HFF-Myc (cell line): ENCODE results near the gene INSL3.
"Not testable (repeated sequence)": the region's sequence is repeated elsewhere in the genome, so short reads cannot be mapped to it uniquely, and the experiment has no call there.

ENCODE experiments used
- DNase-seq: peaks from one replicate; pipeline ENCODE4 v3.0.0-alpha.2; 2011; ENCODE audit warnings: low read depth; ENCODE audit errors: extremely low read depth
- H3K4me3 ChIP-seq: replicated peaks from 2 replicates; pipeline ENCODE4 v1.5.1; 2011; ENCODE audit warnings: low read depth, mild to moderate bottlenecking, control low read depth, low read length
- TF ChIP-seq, protein P1 (sequence below): IDR thresholded peaks from 2 replicates; pipeline ENCODE4 v1.5.1; 2012; ENCODE audit warnings: mild to moderate bottlenecking, low read depth, low read length, control low read depth; ENCODE audit errors: missing control alignments

The INSL3 gene

GRCh38 chr19:17790059-17790780 lies 31.1 kb downstream of the INSL3 start:
- TF ChIP-seq, protein P1, sequence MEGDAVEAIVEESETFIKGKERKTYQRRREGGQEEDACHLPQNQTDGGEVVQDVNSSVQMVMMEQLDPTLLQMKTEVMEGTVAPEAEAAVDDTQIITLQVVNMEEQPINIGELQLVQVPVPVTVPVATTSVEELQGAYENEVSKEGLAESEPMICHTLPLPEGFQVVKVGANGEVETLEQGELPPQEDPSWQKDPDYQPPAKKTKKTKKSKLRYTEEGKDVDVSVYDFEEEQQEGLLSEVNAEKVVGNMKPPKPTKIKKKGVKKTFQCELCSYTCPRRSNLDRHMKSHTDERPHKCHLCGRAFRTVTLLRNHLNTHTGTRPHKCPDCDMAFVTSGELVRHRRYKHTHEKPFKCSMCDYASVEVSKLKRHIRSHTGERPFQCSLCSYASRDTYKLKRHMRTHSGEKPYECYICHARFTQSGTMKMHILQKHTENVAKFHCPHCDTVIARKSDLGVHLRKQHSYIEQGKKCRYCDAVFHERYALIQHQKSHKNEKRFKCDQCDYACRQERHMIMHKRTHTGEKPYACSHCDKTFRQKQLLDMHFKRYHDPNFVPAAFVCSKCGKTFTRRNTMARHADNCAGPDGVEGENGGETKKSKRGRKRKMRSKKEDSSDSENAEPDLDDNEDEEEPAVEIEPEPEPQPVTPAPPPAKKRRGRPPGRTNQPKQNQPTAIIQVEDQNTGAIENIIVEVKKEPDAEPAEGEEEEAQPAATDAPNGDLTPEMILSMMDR: no peak
- DNase-seq: no peak
- H3K4me3 ChIP-seq: no peak overlapping the region

GRCh38 chr19:17788632-17789031 lies 32.7 kb downstream of the INSL3 start:
- TF ChIP-seq, protein P1: no peak
- no peak overlapping the region for H3K4me3 ChIP-seq
- no peak for DNase-seq

- TF ChIP-seq, protein P1: no peak
- DNase-seq: no peak
Observed at GRCh38 chr19:17787274-17787913, 33.9 kb downstream of the INSL3 start.

DNA sequence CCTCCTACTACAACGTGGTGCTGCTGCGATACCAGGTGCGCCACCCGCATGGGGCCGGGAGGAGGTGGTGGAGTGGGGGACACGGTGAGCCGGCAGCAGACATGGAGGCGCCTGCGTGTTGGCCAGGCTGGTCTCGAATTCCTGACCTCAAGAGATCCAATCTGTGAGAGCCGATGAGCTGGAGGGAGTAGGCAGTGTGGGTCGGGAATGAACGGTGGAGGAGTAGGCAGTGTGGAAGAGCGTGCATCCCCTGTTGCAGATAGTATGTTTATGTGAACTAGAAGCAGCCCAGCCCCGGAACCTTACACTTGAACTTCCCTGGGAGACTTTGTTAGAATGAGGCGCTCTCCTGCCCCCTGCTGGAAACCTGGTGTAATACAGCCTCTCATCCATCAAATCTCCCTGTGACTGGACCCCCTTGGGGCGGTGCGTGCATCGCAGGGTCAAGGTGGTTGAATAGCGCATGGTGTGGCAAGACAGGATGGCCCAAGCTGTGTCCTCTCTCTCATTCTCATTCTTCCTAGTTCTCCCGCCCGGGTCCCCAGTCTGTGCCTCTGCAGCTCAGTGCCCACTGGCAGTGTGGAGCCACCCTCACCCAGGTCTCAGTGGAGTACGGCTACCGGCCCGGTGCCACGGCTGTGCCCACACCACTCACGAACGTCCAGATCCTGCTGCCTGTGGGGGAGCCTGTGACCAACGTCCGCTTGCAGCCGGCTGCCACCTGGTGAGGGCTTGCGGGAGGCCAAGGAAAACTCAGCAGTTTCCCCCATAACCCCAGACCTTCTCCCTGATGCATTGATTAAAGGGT lies 36.9 kb downstream of the INSL3 start:
- no peak for DNase-seq
- H3K4me3 ChIP-seq: no peak overlapping the region
- TF ChIP-seq, protein P1: peak; percentile 87

More at GRCh38 chr19:17787274-17787913, 33.9 kb downstream of the INSL3 start:
- no peak overlapping the region for H3K4me3 ChIP-seq

- not testable (repeated sequence) for DNase-seq, H3K4me3 ChIP-seq
Observed at GRCh38 chr19:17783721-17784120, 37.6 kb downstream of the INSL3 start.

DNA sequence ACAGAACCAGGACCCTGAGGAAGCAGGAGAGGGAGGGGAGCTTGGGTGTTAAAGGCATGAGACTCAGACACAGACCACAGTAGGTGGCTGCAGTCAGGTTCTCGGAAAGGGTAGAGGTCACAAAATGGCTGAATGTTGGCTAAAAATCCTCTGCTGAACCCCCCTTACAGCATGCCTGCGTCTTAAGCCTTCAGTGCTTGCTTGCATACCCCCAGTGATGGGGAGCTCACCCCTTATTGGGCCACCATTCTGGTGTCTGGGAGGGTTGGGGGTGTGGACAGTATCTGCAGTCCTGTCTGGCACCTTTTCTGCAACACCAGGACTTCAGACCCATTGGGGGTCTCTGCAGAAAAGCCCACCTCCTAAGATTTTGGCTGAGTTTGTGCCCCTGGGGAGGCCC lies 40.5 kb downstream of the INSL3 start:
- TF ChIP-seq, protein P1: no peak
- DNase-seq: no peak
- H3K4me3 ChIP-seq: no peak overlapping the region
